GM19397 (cell line): ENCODE results near the gene COL18A1.

Experiments used
- ATAC-seq: cut with Tn5 transposase; IDR thresholded peaks from one replicate; pipeline ENCODE4 v1.9.1; 2021; ENCODE audit warnings: mild to moderate bottlenecking, moderate library complexity; ENCODE audit not compliant: unreplicated experiment

Gene COL18A1

DNA sequence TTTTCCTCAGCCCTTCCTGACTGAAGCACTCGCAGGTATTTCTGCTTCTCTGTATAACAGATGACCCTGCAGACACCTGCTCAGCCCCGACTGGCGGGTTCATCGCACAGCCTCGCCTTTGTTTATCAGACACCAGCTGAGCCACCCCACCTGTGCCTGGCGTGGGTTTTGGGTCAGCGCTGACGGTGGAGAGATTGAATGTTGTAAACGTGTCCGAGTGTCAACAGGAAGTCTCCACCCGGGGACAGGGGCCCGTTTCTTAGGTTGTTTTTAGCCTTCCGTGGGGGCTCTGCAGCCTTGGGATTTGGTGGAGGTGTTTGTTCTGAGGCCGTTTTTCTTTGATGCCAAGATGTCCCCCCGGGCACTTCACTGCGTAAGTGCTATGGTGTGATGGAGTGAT is 60.1 kb downstream of the COL18A1 start:
- no peak for ATAC-seq

GRCh38 chr21:45465611-45466329 is 60.8 kb downstream of the COL18A1 start:
- no peak for ATAC-seq

GRCh38 chr21:45466330-45467220 is 61.6 kb downstream of the COL18A1 start:
- no peak for ATAC-seq

GRCh38 chr21:45467221-45467779 is 62.3 kb downstream of the COL18A1 start:
- no peak for ATAC-seq

DNA sequence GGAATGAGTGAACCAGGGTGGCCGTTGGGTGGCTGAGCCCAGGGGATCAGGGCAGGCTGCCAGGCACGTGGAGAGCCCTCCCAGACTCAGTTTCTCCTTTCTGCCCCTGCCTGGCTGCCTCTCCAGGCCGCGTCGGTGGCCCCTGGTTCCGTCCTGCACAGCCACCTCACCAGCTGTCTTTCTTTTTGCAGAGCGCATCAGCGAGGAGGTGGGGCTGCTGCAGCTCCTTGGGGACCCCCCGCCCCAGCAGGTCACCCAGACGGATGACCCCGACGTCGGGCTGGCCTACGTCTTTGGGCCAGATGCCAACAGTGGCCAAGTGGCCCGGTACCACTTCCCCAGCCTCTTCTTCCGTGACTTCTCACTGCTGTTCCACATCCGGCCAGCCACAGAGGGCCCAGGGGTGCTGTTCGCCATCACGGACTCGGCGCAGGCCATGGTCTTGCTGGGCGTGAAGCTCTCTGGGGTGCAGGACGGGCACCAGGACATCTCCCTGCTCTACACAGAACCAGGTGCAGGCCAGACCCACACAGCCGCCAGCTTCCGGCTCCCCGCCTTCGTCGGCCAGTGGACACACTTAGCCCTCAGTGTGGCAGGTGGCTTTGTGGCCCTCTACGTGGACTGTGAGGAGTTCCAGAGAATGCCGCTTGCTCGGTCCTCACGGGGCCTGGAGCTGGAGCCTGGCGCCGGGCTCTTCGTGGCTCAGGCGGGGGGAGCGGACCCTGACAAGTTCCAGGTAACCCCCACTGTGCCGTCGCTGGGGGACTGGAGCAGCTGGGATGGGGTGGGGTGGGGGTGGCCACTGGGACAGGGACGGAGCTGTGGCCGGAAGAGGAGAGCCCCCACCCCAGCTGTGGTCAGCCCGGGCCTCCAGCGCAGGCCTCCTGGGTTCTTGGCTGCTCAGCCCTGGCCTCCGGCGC is 63.3 kb downstream of the COL18A1 start:
- no peak for ATAC-seq

DNA sequence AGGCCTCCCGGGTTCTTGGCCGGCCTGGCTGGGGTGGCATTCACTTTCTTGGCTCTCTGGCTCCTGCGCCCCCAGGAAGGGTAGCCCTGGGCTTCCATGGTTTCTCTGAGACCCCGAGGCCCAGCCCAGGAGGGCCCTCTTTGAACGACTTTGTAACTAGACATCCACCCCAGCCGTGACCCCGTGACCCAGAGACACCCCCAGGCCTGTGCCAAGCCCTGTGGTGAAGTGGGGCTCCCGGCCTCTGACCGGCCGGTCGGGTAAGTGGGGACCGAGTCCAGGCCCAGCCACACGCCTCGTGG is 64.0 kb downstream of the COL18A1 start:
- ATAC-seq, result no peak

- no peak for ATAC-seq
Measured at GRCh38 chr21:45469273-45470086, 64.5 kb downstream of the COL18A1 start.

GRCh38 chr21:45470087-45470515 is 65.1 kb downstream of the COL18A1 start:
- ATAC-seq, result no peak

DNA sequence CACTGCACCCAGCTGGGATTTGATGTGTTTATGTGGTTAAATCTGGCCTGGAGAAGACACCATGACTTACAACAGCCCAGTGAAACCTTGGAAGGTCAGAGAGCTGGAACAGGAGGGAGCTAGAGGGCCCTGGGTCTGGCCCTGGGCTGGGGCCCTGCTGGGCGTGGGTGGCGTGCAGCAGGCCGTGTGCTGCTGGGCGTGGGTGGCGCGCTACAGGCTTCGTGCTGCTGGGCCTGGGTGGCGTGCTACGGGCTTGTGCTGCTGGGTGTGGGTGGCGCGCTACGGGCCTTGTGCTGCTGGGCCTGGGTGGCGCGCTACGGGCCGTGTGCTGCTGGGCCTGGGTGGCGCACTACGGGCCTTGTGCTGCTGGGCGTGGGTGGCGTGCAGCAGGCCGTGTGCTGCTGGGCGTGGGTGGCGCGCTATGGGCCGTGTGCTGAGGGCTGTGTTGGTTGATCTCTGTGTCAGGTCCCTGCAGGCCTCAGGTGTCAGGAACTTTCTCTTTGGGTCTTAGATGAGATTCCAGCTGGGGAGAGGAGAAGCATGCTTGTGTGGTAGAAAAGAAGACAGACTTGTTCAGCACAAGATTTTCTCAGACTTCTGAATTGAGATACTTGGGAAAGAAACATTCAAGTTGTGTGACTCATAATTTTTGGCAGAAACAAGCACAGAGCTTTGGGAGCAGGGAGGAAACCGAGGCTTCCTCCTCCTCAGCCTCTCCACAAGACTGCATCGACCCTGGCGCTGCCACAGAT is 66.0 kb downstream of the COL18A1 start:
- ATAC-seq, result no peak

GRCh38 chr21:45471525-45472221 is 66.7 kb downstream of the COL18A1 start:
- no peak for ATAC-seq

DNA sequence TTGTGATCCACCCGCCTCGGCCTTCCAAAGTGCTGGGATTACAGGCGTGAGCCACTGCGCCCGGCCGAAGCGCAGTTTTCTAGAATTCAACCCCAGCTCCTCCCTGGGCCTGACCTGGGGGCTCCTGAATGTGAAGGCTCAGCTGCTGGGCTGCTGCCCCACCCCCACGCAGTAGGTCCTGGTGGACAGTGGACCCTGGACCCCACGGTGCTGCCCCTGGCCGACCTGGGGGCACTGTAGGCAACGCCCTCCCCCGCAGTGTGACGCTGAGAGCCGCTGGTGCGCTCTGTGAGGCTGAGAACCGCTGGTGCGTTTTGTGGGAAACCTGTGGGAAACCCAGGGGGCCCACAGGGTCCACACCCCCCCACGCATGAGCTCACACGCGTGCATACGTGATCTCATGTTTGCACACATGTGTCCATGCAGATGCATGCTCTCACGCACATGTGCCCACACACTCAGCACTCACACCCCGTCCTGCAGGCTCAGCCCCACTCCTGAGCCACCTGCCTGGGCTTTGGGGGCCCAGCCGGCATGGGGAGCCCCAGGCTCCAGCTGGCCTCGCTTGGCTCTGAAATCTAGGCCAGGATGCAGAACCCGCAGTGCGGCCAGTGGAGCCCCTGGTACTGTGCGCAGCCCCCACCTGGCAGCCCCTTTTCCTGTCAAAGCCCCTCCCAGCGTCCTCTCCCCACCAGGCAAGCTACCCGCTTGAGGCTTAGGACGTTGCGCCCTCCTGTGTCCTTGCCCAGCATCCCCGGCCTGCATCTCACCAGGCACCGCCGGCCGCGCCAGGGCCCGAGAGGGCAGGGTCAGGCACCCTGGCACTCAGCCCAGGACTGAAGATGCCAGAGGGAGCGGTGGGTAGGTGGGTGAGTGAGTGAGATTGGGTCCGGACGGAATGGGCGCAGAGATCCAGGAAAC is 67.7 kb downstream of the COL18A1 start:
- no peak for ATAC-seq

DNA sequence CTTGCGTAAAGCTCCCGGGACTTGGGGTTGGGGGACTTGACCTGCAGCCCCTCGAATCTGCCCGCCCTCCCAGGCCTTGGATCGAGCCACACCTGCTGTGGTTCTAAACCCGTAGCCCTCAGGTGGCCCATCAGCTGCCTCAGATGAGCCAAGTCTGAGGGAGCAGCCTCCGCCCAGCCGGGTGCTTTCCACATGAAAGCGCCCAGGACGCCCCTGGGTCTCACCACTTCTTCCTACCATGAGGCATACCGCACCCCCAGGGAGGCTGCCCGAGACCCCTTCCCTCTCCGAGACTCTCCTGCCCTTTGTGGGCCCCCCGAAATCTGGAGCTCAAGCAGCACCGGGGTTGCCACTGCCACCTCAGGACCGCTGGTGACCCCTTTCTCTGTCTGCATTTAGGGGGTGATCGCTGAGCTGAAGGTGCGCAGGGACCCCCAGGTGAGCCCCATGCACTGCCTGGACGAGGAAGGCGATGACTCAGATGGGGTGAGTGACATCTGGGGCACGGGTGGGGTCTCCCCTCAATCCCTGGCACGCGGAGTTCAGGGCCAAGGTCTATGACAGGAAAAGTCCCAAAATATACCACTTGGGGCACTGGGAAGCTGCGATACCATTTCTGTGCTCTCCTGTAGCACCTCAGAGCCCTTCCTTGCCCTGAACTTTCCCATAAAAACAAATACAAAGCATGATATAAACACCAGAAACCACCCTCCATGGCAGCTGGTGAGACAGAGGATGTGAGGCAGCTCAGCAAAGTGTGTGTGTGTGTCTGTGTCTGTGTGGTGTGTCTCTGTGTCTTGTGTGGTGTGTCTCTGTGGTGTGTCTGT is 68.7 kb downstream of the COL18A1 start:
- no peak for ATAC-seq

DNA sequence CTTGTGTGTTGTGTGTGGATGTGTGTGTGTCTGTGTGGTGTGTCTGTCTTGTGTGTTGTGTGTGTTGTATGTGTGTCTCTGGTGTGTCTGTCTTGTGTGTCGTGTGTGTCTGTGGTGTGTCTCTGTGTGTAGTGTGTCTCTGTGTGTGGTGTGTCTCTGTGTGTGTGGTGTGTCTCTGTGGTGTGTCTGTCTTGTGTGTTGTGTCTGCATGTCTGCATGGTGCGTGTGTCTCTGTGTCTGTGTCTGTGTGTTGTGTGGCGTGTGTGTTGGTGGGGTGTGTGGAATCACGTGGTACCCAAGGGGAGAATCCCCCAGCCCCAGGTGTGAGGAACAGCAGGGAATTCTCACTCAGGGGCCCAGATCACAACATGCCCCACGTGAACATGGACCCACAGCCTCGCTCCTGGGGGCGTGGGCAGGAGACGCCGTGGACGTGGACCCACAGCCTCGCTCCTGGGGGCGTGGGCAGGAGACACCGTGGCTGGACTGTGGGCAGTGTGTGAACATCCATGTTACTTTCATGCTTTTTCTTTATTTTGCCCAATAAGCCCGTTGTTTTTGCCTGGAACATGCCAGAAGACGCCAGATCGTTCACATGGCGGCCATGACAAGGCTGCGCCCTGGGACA is 69.5 kb downstream of the COL18A1 start:
- no peak for ATAC-seq

DNA sequence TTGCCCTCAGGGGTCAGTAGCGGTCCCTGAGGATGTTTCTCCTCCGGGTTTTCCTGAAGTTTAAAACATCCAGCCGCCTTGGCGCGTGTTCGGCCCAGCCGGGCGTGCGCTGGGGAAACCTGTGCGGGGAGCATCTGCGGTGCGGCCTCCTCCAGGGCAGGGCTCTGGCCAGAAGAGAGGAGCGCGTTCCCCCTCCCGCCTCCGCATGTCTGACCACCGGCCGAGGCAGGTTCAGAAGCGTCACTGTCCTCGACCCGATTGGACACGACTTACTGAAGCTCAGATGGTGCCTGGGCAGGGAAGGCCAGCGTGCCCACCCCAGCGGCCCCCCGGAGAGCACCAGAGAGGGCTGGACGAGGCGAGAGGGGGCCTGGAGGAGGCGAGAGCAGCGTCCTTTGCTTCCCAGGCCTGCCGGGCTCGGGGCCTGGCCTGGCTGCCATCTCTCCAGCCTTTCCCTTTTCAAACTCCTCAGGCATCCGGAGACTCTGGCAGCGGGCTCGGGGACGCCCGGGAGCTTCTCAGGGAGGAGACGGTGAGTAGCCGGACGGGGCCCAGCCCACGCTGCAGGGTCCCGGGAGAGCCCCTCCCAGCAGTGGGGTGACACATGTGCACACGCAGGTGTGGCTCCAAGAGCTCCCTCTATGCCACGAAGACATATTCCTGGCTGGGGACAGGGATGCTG is 70.2 kb downstream of the COL18A1 start:
- ATAC-seq, result no peak

DNA sequence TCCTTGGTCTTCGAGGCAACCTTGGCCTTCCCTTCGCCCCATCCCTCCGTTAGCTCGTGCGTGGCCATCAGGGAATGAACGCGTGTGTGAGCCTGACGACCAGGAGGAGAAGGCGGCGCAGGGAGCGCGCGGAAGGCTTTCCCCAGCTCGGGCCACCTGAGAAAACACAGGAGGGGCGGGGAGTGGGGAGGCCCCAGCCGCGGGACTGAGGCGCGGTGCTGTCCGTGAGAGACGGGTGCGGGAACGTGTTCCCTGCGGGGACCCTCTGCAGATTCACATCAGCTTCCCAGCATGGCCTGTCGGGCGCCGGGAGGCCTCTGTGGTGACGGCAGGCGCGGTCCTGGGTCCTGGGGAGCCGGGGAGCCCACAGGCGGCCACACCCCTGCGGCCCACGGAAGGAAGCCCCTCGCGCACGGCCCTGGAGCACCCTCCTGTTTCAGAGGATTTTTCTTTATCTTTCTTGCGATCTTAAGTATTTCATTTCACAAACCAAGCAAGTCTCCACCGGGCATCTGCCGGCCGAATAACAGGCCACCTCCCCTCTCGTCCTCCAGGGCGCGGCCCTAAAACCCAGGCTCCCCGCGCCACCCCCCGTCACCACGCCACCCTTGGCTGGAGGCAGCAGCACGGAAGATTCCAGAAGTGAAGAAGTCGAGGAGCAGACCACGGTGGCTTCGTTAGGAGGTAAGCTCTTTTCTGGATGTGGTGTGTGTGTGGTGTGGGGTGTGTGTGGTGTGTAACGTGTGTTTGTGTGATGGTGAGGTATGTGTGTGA is 71.0 kb downstream of the COL18A1 start:
- ATAC-seq, result no peak
